GM08714 (cell line): Measurements from ENCODE around the gene CALCB.
"Not testable (repeated sequence)": the region's sequence is repeated elsewhere in the genome, so short reads cannot be mapped to it uniquely, and the experiment has no call there.

ENCODE experiments used
- H3K4me3 ChIP-seq: fragments of 200-500 bp; sonication (Bioruptor generic); 2 replicates; pipeline ENCODE4 v1.5.1; 2014; ENCODE audit warnings: mild to moderate bottlenecking, low read length, inconsistent platforms
- ZNF274 ChIP-seq: IDR thresholded peaks from 2 replicates; pipeline ENCODE4 v1.6.1; 2012; ENCODE audit warnings: mild to moderate bottlenecking, low read depth, low read length

CALCB gene

DNA sequence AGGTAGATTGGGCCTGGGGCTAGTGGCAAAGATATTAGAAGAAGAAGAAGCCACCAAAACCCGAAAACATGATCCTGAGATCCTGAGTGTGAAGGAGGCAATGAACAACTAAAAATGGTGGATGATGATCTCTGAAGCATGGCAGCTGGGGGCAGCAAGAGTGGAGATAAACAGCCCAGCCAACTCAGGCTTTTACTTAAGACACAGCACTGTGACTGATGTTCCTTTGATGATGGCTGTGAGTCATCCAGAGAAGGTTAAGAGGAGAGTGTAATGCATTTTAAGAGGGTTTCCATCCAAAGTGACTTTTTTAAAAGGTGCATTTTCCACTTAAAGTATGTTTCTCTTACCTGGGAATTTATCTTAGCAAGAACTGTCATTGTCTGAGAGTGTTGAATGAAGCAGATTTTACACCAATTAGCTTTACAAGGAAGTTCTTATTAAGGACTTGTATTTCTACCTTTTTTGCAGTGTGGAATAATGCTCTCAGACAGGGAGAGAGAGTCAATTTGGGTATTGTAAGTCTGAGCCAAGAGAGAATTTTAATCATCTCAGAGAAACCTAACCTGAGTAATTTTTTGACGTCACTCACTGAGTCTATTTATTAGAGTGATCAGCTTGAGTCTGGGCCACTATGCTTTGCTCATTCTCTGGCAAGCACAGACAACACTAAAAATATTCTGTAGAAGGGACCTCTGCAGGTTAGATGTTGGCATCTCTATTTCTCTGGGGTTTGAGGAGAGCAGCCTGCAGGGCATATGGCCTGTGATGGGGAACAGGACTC lies 14.1 kb upstream of the CALCB start:
- TF ChIP-seq ZNF274: no peak
- H3K4me3 ChIP-seq: no peak overlapping the region

DNA sequence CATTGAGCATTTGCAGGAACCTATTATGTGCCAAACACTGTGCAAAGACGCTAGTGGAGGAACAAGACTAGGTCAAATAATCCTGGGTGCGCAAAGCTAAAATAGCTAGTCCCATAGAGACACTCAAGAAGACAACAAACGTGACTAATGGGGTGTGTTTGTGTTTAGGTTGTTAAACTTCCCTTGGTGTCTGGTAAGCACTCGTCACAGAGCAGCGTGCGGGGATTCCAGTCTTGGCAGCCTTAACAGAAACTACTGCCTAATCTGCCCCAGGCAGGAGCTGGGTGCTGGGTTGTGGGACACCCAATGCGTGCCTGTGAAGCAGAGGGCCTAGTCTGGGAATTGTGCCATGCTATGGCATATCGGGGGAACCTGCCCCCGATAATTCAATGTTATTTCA lies 10.8 kb upstream of the CALCB start:
- no peak for TF ChIP-seq ZNF274
- no peak overlapping the region for H3K4me3 ChIP-seq

DNA sequence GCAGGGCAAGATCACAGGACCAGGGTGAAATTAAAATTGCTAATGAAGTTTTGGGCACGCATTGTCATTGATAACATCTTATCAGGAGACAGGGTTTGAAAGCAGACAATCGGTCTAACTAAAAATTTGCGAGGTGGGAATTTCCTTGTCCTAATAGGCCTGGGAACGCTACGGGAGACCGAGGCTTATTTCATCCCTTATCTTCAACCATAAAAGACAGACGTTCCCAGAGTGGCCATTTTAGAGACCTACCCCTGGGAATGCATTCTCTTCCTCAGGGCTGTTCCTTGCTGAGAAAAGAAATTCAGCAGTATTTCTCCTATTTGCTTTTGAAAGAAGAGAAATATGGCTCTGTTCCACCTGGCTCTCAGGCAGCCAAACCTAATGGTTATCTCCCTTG lies 3.6 kb upstream of the CALCB start:
- H3K4me3 ChIP-seq: not testable (repeated sequence)

DNA sequence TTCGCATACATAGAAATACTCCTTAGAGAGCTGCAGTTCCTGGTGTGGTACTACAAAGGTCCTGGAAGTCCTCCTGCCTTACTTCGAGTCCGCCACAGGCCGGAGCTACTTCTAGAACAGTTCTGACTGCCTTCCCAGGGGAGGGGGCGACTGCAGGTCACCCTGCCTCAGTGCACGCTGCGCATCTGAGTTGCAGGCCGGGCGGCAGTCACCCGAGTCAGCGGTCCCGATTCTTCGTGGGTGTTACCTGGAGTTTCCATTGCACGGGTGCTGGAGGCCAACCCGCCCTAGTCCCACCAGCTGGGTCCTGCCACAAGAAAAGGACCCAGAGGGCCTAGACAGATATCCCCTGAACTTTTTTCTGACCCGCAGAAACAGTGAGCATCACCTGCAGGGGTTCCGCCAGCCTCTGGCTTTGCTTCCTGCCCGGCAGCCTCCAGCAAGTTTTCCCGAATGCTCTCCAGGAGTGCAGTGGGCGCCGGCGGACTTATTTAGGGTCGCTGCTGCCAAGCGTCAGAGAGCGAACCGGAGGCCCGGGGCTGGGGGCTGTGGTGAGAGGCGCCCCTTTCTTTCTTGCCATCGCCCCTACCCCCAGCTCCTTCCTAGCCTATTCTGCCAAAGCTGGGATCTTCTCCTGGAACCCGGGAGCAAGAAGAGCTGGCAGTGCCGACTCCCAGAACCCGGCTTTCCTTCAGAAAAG lies 1.7 kb upstream of the CALCB start:
- TF ChIP-seq ZNF274: no peak
- H3K4me3 ChIP-seq: no peak overlapping the region

DNA sequence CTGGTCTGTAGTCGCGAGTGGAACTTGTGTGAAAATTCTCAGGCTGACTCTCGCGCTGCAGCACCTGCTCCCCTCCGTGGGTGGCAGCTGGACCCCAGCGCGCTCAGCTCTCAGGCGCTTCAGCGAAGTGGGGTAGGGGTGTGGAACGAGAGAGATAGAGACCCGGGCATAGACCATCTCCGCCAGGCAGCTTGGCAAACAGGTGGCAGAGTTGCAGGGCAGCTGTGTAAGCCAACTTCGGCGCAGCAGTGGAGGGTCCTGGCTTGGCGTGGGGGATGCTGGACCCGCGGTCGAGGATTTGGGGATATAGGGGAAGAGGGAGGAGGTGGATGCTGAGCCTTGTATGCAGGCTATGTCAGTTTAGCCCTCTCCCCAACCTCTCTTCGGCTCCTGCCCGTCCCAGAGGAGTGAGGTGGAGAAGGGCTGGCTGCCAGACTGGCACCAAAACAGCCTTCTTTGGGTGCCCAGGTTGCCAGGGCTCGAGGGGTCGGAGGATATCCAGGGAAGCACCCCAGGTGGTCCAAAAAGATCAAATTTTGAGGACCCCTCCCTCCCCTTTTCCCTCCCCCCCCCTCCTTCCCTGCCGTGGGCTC lies 746 bp upstream of the CALCB start:
- no peak for TF ChIP-seq ZNF274
- H3K4me3 ChIP-seq: no peak overlapping the region

DNA sequence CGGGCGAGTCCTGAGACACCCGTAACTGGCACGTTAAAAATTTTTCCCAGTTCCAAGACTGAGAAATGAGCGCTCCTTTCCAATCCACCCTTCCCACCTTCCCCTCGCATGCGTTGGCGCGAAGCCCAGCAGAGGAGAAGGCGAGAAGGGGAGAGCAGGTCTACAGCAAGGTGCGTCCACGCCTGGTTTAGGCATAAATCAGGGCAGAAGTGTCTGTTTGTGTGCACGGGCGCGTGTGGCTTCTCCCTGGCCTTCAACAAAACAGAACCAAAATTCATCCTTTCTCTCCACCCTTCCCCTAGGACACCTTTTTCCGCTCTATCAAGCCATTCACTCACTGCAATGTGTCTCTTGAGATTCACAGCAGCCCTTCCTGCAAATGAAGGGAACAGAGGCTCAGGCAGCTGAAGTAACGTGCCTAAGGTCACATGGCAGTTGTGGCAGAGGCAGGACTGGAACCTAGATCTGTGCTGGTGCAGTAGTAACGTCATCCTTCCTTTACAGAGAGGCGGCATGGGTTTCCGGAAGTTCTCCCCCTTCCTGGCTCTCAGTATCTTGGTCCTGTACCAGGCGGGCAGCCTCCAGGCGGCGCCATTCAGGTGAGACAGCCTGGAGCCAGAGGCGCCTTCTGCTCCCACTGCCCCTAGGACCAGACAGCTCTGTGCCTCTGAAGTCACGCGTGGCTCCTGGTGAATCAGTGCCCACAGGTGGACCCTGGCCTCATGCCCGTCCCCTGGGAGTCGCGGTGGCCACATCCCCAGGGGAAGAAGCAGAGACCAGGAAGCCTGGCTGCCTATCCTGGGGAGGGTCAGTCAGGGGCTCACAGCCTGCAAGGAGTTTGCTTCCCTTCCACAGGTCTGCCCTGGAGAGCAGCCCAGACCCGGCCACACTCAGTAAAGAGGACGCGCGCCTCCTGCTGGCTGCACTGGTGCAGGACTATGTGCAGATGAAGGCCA lies 1.1 kb downstream of the CALCB start:
- TF ChIP-seq ZNF274: no peak
- peak overlapping the region; percentile 17; the same call in 1 of the 2 replicates for H3K4me3 ChIP-seq

DNA sequence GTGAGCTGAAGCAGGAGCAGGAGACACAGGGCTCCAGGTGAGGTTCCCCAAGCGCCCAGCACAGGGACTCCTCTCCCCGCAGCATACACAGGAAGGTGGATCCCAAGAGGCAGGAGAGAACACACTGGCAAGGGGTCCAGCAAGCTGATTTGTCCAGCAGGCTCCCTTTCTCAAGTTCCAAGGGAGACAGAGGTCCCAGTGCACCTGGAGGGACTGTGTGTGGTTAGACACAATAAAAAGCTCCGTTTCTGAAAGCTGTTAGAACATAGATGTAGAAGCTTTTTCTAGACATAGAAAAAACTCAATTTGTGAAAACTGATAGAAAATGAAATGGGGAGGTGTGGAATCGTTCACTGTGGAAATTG lies 1.8 kb downstream of the CALCB start:
- no peak overlapping the region for H3K4me3 ChIP-seq
- no peak for TF ChIP-seq ZNF274

DNA sequence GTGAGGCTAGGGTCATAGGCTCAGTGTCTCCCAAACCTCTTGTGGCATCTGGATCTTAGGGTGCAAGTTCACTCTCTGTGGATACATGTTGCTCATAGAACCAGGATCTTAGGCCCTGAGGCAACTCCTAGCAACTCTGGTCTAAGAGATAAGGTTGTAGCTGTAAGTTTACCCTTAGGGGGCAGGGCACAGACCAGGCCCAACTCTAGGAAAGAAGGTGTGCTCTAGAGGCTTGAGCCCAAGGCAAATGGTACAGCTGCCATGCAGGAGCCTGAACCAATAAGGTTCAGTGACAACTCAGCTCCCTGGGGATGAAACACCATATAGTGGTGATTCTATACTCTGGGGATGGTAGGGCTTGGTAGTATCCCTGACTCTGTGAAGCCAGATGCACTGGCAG lies 17.8 kb downstream of the CALCB start:
- no peak for TF ChIP-seq ZNF274
- H3K4me3 ChIP-seq: no peak overlapping the region

DNA sequence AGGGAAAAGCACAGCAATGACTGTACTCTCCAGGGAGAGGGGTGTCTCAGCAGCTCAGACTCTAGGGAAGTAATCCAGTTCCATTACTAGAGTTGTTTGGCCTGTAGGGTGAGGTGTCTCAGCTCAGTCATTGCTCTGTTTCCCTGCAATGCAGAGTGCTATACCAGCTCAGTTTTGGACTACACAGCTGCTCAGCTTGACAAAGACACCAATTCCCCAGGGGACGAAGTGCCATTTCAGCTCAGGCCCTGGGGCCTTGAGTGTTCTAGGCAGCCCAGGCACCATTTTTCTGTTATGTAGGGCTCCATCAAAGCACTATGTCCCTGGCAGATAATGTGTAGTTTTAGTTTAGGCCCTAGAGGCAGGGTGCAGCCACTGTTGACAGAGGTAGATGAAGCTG lies 18.2 kb downstream of the CALCB start:
- H3K4me3 ChIP-seq: no peak overlapping the region
- no peak for TF ChIP-seq ZNF274

DNA sequence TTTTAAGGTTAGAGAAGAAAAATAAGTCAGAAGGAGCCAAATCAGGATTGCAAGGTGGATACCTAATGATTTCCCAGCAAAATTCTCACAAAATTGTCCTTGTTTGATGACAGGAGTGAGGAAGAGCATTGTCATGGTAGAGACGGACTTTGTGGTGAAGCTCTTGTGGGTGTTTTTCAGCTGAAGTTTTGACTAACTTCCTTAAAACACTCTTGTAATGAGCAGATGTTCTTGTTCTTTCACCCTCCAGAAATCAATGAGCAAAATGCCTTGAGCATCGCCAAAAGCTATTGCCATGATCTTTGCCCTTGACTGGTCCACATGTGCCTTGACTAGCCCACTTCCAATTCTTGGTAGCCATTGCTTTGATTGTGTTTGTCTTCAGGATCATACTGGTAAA lies 20.0 kb downstream of the CALCB start:
- no peak for TF ChIP-seq ZNF274
- H3K4me3 ChIP-seq: no peak overlapping the region

DNA sequence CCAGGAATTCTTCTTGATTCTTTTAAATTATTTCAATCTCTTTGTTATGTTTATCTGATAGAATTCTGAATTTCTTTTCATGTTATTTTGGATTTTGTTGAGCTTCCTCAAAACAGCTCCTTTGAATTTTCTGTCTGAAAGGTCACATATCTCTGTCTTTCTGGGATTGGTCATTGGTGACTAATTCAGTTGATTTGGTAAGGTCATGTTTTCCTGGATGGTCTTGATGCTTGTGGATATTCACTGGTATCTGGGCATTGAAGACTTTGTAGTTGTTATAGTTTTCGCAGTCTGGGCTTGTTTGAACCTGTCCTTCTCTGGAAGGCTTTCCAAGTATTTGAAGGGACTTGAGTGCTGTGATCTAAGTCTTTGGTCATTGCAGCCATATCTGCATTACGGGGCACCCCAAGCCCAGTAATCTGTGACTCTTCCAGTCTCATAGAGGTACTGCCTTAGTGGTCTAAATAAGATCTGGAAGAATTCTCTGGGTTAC lies 22.4 kb downstream of the CALCB start:
- H3K4me3 ChIP-seq: no peak overlapping the region
- no peak for TF ChIP-seq ZNF274

DNA sequence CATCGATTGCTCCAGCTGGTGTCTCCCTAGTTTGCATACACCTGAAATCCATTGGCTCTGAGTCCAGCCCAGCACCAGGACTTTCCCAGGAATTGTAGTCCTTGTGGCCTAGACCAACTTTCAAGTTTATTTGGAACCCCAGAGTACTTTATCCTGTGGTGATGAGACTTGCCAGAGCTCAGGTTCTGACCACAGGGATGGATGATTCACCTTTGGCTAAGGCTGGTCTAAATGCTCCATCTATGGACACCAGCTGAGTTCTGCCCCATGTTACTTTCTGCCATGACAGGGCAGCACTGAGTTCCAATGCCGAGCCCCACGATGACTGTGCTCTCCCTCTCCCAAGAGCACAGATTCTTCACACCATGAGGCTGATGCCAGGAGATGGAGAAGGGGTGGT lies 24.0 kb downstream of the CALCB start:
- TF ChIP-seq ZNF274: no peak
- H3K4me3 ChIP-seq: no peak overlapping the region

DNA sequence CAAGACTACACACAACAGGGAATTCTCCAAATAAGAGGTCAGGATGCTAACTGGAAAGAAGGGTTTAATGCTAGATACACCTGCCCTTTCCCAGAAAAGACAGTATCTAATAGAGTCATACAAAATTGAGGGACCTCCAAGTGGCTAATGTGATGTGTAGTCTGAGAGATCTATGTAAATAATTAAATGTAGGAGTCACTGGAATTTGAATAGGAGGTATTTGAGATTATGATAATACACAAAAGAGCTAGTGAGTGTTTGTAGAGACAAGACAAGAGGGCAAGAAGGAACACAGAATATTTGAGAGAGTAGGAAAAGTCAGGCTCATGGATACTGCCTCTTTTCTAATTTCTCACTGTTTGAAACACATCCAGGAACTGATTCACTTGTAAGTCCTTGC lies 25.9 kb downstream of the CALCB start:
- no peak overlapping the region for H3K4me3 ChIP-seq
- no peak for TF ChIP-seq ZNF274

DNA sequence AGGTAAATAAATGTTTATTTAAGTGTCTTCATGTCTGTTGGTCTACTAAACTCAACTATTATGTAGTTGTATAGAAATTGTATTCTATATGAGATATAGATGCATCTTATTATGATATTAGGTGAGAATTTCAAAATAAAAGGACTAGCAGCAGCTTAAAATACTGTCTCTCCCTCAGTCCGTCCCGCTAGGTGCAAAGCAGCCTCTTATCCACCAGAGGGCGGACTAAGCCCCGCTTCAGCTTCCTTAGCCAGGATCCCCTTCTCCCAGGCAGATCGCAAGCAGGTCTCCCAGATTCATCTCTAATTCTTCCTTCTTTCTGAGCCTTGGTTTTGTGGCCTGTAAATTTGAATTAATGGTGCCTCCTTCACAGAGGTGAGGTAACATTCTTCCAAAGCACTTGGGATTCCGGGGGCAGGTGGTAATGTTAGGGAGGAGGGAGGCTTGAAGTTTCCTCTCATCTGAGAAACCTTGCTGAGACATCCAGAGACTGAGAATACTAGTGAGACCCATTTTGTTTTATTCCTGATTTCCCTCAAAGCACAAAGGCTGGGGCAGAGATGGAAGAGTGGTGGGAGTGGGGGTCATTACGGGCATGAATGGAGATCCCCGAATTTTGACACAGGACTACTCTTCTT lies 27.8 kb downstream of the CALCB start:
- H3K4me3 ChIP-seq: no peak overlapping the region

DNA sequence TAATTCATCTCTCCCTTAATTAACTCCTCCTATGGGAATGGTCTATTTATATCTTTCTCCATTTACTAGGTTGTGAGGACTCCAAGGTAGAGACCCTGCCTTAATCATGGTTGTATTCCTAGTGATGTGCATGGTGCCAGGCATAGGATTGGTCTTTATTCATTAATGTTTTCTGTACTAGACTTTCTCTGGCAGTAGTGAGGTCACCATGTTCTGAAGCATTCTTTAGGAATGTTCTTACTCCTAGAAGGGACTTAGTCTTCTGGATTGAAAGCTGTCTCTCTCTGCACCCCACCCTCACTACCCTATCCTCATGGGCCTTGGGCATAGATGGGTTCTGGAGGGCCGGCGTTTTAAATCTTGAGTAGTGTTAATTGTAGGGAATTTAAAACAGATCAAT lies 30.8 kb downstream of the CALCB start:
- H3K4me3 ChIP-seq: no peak overlapping the region
- TF ChIP-seq ZNF274: no peak

More for the DNA sequence above, 27.8 kb downstream of the CALCB start:
- TF ChIP-seq ZNF274: no peak
